HEK293 (cell line): ENCODE measurements around the gene LRP1B.

ENCODE experiments used
- BCL11A ChIP-seq: fragments of 450-650 bp; formaldehyde crosslinking; IDR thresholded peaks from 2 replicates; pipeline ENCODE4 v1.5.1; 2016; ENCODE audit warnings: low read depth, missing biosample characterization, missing genetic modification characterization
- MYNN ChIP-seq: fragments of 450-650 bp; formaldehyde crosslinking; IDR thresholded peaks from 2 replicates; pipeline ENCODE4 v1.5.1; 2016; ENCODE audit warnings: missing biosample characterization, missing genetic modification characterization, borderline replicate concordance
- SP2 ChIP-seq: fragments of 450-650 bp; formaldehyde crosslinking; IDR thresholded peaks from 2 replicates; pipeline ENCODE4 v1.5.1; 2016; ENCODE audit warnings: missing biosample characterization, missing genetic modification characterization
- ZIC2 ChIP-seq: fragments of 450-650 bp; formaldehyde crosslinking; IDR thresholded peaks from 2 replicates; pipeline ENCODE4 v1.5.1; 2016; ENCODE audit warnings: missing biosample characterization, missing genetic modification characterization
- ZNF133 ChIP-seq: fragments of 450-650 bp; formaldehyde crosslinking; IDR thresholded peaks from 2 replicates; pipeline ENCODE4 v1.5.1; 2016; ENCODE audit warnings: missing biosample characterization, missing genetic modification characterization
- ZNF561 ChIP-seq: fragments of 450-650 bp; IDR thresholded peaks from 2 replicates; pipeline ENCODE4 v1.5.1; 2018; ENCODE audit warnings: missing biosample characterization, missing genetic modification characterization, borderline replicate concordance

GRCh38 chr2:141493936-141494335 lies 636.9 kb downstream of the LRP1B start:
- TF ChIP-seq ZIC2 (no peak), ZNF133 (no peak), BCL11A (no peak), ZNF561 (tag by site-specific recombination) (no peak), MYNN (tag by site-specific recombination) (no peak), SP2 (no peak)
